GM21529 (cell line): ENCODE results near the gene CNTN2.

ENCODE experiments used
- ATAC-seq: cut with Tn5 transposase; IDR thresholded peaks from one replicate; pipeline ENCODE4 v1.9.1; 2021; ENCODE audit not compliant: unreplicated experiment

CNTN2 gene

GRCh38 chr1:205111354-205111753 is 68.3 kb downstream of the CNTN2 start:
- ATAC-seq = no peak

DNA sequence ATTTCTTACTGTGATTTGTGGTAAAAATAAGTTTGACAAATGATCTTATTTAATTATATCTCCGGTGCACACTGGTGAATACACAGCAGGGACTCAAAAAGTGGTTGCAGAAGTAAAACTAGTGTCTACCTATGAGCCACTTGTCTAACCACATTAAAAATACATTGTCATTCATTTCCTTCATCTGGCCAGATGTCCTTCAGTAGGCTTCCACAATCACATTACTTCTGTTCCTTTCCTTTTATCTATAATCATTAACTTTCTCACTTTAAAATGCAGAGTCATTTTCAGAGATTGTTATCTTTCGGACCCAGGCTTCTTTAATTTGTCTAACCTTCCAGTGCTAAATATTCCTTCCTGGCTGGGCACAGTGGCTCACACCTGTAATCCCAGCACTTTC is 75.7 kb downstream of the CNTN2 start:
- ATAC-seq = no peak

- peak; percentile 95 for ATAC-seq
Observed at GRCh38 chr1:205121660-205122488, 78.9 kb downstream of the CNTN2 start, which contains the start of gene RBBP5. Gene RBBP5 (minus strand): TSS chr1:205121978. CDS start chr1:205121873, 105 bp downstream.

DNA sequence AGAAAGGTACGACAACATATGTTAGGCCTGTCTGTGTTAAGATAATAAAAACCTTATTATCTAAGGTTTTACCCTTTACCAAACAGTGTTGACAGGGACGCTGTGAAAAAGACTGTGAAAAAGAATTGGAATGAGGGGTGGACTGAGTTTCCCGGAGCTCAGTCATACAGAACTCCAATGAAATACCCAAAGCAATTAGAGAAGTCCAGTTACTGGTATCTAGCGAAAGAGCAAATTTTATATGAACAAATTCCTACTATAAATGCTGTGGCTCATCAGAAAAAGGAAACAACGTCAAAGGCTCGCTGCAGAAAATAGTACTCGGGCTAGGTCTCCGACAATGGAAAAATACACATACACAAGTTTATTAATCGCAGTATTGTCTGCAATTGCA is 79.5 kb downstream of the CNTN2 start:
- ATAC-seq = peak; percentile 9

DNA sequence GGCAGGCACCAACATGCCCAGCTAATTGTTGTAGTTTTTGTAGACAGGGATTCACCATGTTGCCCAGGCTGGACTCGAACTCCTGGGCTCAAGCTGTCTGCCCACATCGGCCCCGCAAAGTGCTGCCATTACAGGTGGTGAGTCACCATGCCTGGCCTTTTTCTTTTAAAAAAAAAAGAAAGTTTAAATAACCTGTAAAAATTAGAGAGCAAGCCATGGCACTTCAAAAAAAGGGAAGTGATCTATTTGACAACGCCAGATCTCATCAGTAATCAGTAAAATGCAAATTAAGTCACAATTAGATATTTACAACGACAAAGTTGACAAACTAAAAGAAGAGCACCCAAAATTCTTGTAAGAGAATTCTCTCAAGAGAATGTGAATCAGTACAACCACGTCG is 81.7 kb downstream of the CNTN2 start:
- ATAC-seq = no peak

GRCh38 chr1:205127646-205128045 is 84.6 kb downstream of the CNTN2 start:
- ATAC-seq = no peak
